GM12875 (cell line): Measurements from ENCODE around the gene SNAP29.
"Not testable (repeated sequence)": the region's sequence is repeated elsewhere in the genome, so short reads cannot be mapped to it uniquely, and the experiment has no call there.

ENCODE experiments used
- H3K4me3 ChIP-seq: one replicate; pipeline ENCODE4 v1.5.1; 2011; ENCODE audit warnings: low read depth, low read length, control low read depth
- TF ChIP-seq, protein P1 (sequence below): IDR thresholded peaks from 2 replicates; pipeline ENCODE4 v1.5.1; 2011; ENCODE audit warnings: low read depth, mild to moderate bottlenecking, control low read depth, inconsistent platforms, low read length, moderate library complexity, borderline replicate concordance; ENCODE audit not compliant: insufficient read depth

SNAP29 gene

GRCh38 chr22:20814221-20814808 lies 44.5 kb upstream of the SNAP29 start:
- TF ChIP-seq, protein P1, sequence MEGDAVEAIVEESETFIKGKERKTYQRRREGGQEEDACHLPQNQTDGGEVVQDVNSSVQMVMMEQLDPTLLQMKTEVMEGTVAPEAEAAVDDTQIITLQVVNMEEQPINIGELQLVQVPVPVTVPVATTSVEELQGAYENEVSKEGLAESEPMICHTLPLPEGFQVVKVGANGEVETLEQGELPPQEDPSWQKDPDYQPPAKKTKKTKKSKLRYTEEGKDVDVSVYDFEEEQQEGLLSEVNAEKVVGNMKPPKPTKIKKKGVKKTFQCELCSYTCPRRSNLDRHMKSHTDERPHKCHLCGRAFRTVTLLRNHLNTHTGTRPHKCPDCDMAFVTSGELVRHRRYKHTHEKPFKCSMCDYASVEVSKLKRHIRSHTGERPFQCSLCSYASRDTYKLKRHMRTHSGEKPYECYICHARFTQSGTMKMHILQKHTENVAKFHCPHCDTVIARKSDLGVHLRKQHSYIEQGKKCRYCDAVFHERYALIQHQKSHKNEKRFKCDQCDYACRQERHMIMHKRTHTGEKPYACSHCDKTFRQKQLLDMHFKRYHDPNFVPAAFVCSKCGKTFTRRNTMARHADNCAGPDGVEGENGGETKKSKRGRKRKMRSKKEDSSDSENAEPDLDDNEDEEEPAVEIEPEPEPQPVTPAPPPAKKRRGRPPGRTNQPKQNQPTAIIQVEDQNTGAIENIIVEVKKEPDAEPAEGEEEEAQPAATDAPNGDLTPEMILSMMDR = no peak
- no peak overlapping the region for H3K4me3 ChIP-seq

GRCh38 chr22:20815477-20816050 lies 43.2 kb upstream of the SNAP29 start:
- TF ChIP-seq, protein P1 = no peak
- H3K4me3 ChIP-seq = no peak overlapping the region

GRCh38 chr22:20816559-20816958 lies 42.2 kb upstream of the SNAP29 start:
- H3K4me3 ChIP-seq = no peak overlapping the region
- TF ChIP-seq, protein P1 = no peak

- H3K4me3 ChIP-seq = no peak overlapping the region
- TF ChIP-seq, protein P1 = no peak
Observed at GRCh38 chr22:20818471-20818870, 40.3 kb upstream of the SNAP29 start.

- no peak overlapping the region for H3K4me3 ChIP-seq
- TF ChIP-seq, protein P1 = no peak
Observed at GRCh38 chr22:20819471-20819870, 39.3 kb upstream of the SNAP29 start.

- H3K4me3 ChIP-seq = not testable (repeated sequence)
Observed at GRCh38 chr22:20821717-20822239, 37.0 kb upstream of the SNAP29 start.

DNA sequence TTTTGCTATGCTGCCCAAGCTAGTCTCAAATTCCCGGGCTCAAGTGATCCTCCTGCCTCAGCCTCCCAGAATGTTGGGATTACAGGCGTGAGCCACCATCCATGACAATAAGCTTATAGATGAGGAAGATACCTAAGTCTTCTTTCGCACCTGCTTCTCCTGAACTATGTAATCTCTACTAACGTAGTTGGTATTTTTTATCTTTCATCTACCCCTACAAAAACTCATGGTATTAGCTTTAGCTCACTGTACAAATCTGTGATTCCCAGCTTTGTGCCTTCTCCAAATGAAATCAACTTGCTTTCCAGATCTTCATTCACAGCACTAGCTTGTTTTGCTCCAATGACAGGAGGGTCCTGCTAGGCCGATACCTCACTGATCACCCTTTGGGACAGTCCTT lies 36.6 kb upstream of the SNAP29 start:
- H3K4me3 ChIP-seq = no peak overlapping the region
- TF ChIP-seq, protein P1 = no peak
